ENCODE measurements around the gene ATXN10.
"Not testable (repeated sequence)": the region's sequence is repeated elsewhere in the genome, so short reads cannot be mapped to it uniquely, and the experiment has no call there.

The ATXN10 gene

GRCh38 chr22:45667486-45667885 is 4.1 kb upstream of the ATXN10 start:
- Histone ChIP-seq H3K4me1 (ENCODE audit: control insufficient read depth, insufficient read depth, low read length) (no peaks in the 10 kb centered on the region), H3K4me3 (ENCODE audit: low read depth, low read length) (no peak overlapping the region), H3K36me3 (ENCODE audit: control insufficient read depth, insufficient read depth, low read length) (no peaks in the 10 kb centered on the region), H3K27ac (ENCODE audit: low read depth, low read length) (no peak overlapping the region), H3K9ac (ENCODE audit: low read depth, low read length) (no peak overlapping the region), H3K9me3 (ENCODE audit: control insufficient read depth, insufficient read depth, low read length) (no peaks in the 10 kb centered on the region), H3K27me3 (ENCODE audit: control insufficient read depth, insufficient read depth, low read length) (no peaks in the 10 kb centered on the region)

- H3K9ac ChIP-seq (ENCODE audit: low read depth, low read length); H3K9me3 ChIP-seq (ENCODE audit: control insufficient read depth, insufficient read depth, low read length); H3K4me1 ChIP-seq (ENCODE audit: control insufficient read depth, insufficient read depth, low read length); H3K27ac ChIP-seq (ENCODE audit: low read depth, low read length); H3K36me3 ChIP-seq (ENCODE audit: control insufficient read depth, insufficient read depth, low read length); H3K27me3 ChIP-seq (ENCODE audit: control insufficient read depth, insufficient read depth, low read length); H3K4me3 ChIP-seq (ENCODE audit: low read depth, low read length): not testable (repeated sequence)
Measured at GRCh38 chr22:45670363-45670762, 1.3 kb upstream of the ATXN10 start.

GRCh38 chr22:45670981-45671782 is 452 bp upstream of the ATXN10 start:
- Histone ChIP-seq H3K27ac (ENCODE audit: low read depth, low read length) (peak overlapping the region; percentile 89), H3K4me1 (ENCODE audit: control insufficient read depth, insufficient read depth, low read length) (peaks cover 9% of the 10 kb centered on the region; the same call in 1 of the 2 replicates), H3K9me3 (ENCODE audit: control insufficient read depth, insufficient read depth, low read length) (no peaks in the 10 kb centered on the region)

GRCh38 chr22:45672564-45673481 is 1.2 kb downstream of the ATXN10 start:
- Histone ChIP-seq H3K4me1 (ENCODE audit: control insufficient read depth, insufficient read depth, low read length) (peaks cover 9% of the 10 kb centered on the region; the same call in 1 of the 2 replicates), H3K27me3 (ENCODE audit: control insufficient read depth, insufficient read depth, low read length) (no peaks in the 10 kb centered on the region), H3K27ac (ENCODE audit: low read depth, low read length) (no peak overlapping the region), H3K4me3 (ENCODE audit: low read depth, low read length) (peak overlapping the region; percentile 98), H3K9me3 (ENCODE audit: control insufficient read depth, insufficient read depth, low read length) (no peaks in the 10 kb centered on the region), H3K36me3 (ENCODE audit: control insufficient read depth, insufficient read depth, low read length) (peaks cover 11% of the 10 kb centered on the region; the same call in 1 of the 2 replicates), H3K9ac (ENCODE audit: low read depth, low read length) (peak overlapping the region; percentile 93)

More at GRCh38 chr22:45670981-45671782, 452 bp upstream of the ATXN10 start:
- Histone ChIP-seq H3K27me3 (ENCODE audit: control insufficient read depth, insufficient read depth, low read length) (no peaks in the 10 kb centered on the region), H3K9ac (ENCODE audit: low read depth, low read length) (peak overlapping the region; percentile 35; the same call in 1 of the 2 replicates), H3K4me3 (ENCODE audit: low read depth, low read length) (peak overlapping the region; percentile 98), H3K36me3 (ENCODE audit: control insufficient read depth, insufficient read depth, low read length) (peaks cover 10% of the 10 kb centered on the region; the same call in 1 of the 2 replicates)

GRCh38 chr22:45673482-45674175 is 2.0 kb downstream of the ATXN10 start:
- no peak overlapping the region for H3K9ac ChIP-seq (ENCODE audit: low read depth, low read length)
- peaks cover 11% of the 10 kb centered on the region; the same call in 1 of the 2 replicates for H3K36me3 ChIP-seq (ENCODE audit: control insufficient read depth, insufficient read depth, low read length)
- no peak overlapping the region for H3K27ac ChIP-seq (ENCODE audit: low read depth, low read length)
- peaks cover 14% of the 10 kb centered on the region; the same call in 1 of the 2 replicates for H3K4me1 ChIP-seq (ENCODE audit: control insufficient read depth, insufficient read depth, low read length)
- no peaks in the 10 kb centered on the region for H3K27me3 ChIP-seq (ENCODE audit: control insufficient read depth, insufficient read depth, low read length)
- H3K9me3 ChIP-seq (ENCODE audit: control insufficient read depth, insufficient read depth, low read length): no peaks in the 10 kb centered on the region
- H3K4me3 ChIP-seq (ENCODE audit: low read depth, low read length): peak overlapping the region; percentile 98; the same call in 1 of the 2 replicates

- Histone ChIP-seq H3K36me3 (ENCODE audit: control insufficient read depth, insufficient read depth, low read length) (peaks cover 11% of the 10 kb centered on the region; the same call in 1 of the 2 replicates), H3K9me3 (ENCODE audit: control insufficient read depth, insufficient read depth, low read length) (no peaks in the 10 kb centered on the region), H3K4me1 (ENCODE audit: control insufficient read depth, insufficient read depth, low read length) (peaks cover 21% of the 10 kb centered on the region; the same call in 1 of the 2 replicates), H3K27ac (ENCODE audit: low read depth, low read length) (no peak overlapping the region), H3K27me3 (ENCODE audit: control insufficient read depth, insufficient read depth, low read length) (no peaks in the 10 kb centered on the region), H3K4me3 (ENCODE audit: low read depth, low read length) (no peak overlapping the region), H3K9ac (ENCODE audit: low read depth, low read length) (no peak overlapping the region)
Measured at GRCh38 chr22:45676024-45676423, 4.4 kb downstream of the ATXN10 start.

GRCh38 chr22:45677063-45677462 is 5.4 kb downstream of the ATXN10 start:
- Histone ChIP-seq H3K9ac (ENCODE audit: low read depth, low read length) (no peak overlapping the region), H3K9me3 (ENCODE audit: control insufficient read depth, insufficient read depth, low read length) (no peaks in the 10 kb centered on the region), H3K36me3 (ENCODE audit: control insufficient read depth, insufficient read depth, low read length) (peaks cover 11% of the 10 kb centered on the region; the same call in 1 of the 2 replicates), H3K27me3 (ENCODE audit: control insufficient read depth, insufficient read depth, low read length) (no peaks in the 10 kb centered on the region), H3K27ac (ENCODE audit: low read depth, low read length) (no peak overlapping the region), H3K4me1 (ENCODE audit: control insufficient read depth, insufficient read depth, low read length) (peaks cover 25% of the 10 kb centered on the region; the same call in 1 of the 2 replicates), H3K4me3 (ENCODE audit: low read depth, low read length) (no peak overlapping the region)

- Histone ChIP-seq H3K4me1 (ENCODE audit: control insufficient read depth, insufficient read depth, low read length) (peaks cover 33% of the 10 kb centered on the region), H3K36me3 (ENCODE audit: control insufficient read depth, insufficient read depth, low read length) (peaks cover 11% of the 10 kb centered on the region; the same call in 1 of the 2 replicates), H3K27ac (ENCODE audit: low read depth, low read length) (no peak overlapping the region), H3K9ac (ENCODE audit: low read depth, low read length) (no peak overlapping the region), H3K27me3 (ENCODE audit: control insufficient read depth, insufficient read depth, low read length) (no peaks in the 10 kb centered on the region), H3K4me3 (ENCODE audit: low read depth, low read length) (no peak overlapping the region), H3K9me3 (ENCODE audit: control insufficient read depth, insufficient read depth, low read length) (no peaks in the 10 kb centered on the region)
Measured at GRCh38 chr22:45678961-45679912, 7.6 kb downstream of the ATXN10 start.

GRCh38 chr22:45680932-45681700 is 9.5 kb downstream of the ATXN10 start:
- Histone ChIP-seq H3K36me3 (ENCODE audit: control insufficient read depth, insufficient read depth, low read length) (0 out of 2 replicates have a peak, but pooled peaks cover 2% of the 10 kb centered on the region), H3K27me3 (ENCODE audit: control insufficient read depth, insufficient read depth, low read length) (no peaks in the 10 kb centered on the region), H3K4me3 (ENCODE audit: low read depth, low read length) (no peak overlapping the region), H3K4me1 (ENCODE audit: control insufficient read depth, insufficient read depth, low read length) (peaks cover 46% of the 10 kb centered on the region), H3K9me3 (ENCODE audit: control insufficient read depth, insufficient read depth, low read length) (no peaks in the 10 kb centered on the region), H3K27ac (ENCODE audit: low read depth, low read length) (no peak overlapping the region), H3K9ac (ENCODE audit: low read depth, low read length) (no peak overlapping the region)
